Measurements from ENCODE around the gene APH1B.
"Not testable (repeated sequence)": the region's sequence is repeated elsewhere in the genome, so short reads cannot be mapped to it uniquely, and the experiment has no call there.

Gene APH1B

GRCh38 chr15:63305260-63305659 is 27.9 kb downstream of the APH1B start:
- DNase-seq, result no peak

DNA sequence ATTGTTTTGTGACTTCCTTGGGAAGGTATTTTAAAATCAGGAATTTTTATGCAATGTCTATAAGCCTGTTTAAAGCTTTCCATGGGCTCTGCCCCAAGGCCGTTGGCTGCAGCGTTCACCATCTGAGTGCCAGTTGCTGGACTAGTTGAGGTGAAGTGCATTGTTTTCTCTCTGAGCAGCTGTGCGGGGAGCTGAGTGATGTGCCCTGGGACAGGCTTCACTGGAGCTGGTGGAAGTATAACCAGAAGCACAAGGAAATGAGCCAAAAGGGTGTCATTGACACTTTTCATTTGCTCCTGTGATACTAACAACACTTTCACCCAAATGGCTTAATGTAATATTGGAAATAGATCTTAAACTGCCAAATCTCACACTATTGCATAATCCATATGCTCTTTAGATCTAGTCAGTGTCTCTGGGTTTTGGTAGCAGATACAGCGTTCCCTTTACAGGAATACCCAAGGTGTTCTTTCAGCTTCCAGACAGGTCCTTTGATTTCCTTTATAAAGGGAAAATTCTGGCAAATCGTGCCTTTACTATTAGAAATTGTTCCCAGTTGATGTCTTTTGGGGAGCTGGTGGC is 29.2 kb downstream of the APH1B start:
- no peak for DNase-seq

- DNase-seq, result no peak
Measured at GRCh38 chr15:63308491-63308890, 31.1 kb downstream of the APH1B start.

DNA sequence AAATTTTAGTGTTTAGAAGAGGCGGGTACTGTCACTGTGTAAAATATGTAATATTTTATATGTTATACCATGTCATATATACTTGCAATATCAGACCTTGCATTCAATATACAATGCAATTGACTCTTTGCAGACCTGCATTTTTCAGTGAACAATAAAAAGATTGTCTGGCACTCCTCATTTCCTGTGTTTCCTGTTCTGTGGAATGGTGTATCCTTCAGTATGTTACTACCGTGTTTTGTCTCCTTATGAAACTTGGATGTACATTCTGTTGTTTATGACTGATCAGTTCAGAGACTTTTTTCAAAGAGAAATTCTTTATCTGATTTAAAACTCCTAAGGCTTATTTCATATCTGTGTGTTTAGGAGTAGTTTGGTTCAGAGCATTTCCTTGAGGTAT is 31.5 kb downstream of the APH1B start:
- no peak for DNase-seq

GRCh38 chr15:63310646-63311045 is 33.2 kb downstream of the APH1B start:
- no peak for DNase-seq

DNA sequence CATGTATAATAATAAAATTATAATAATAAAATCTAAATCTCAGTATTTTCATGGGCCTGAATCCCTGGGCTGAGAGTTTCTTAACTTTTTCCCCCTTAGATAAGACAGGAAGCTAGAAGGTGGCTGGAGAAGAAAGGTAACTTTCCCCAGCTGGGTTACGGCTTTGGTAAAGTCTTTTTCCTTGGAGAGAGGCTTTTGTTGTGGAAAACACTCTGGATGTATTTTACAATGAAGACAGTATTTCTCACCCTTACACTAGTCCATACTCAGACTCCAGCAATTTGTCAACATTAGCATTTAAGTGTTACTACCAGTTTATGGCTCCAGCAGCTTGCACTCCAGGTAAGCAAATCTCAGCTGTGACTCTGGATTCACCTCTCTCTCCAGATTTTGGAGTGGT is 34.9 kb downstream of the APH1B start:
- no peak for DNase-seq

DNA sequence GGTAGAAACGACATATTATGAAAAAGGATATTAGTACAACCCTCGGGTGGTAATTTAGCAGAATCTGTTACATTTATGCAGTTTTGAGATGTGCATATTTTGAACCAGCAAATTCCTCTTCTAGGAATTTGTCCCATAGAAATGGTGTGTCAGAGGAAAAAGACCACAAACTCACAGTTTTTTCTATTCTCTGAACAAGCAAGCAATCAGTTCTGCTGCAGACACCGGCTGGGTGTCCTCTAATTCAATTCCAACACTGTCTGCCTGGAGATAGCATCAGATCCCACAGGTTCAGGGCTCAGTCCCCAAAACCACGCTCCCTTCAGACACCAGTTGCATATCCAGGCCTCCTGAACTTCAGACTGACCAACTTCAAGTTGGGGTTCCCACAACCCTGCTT is 36.4 kb downstream of the APH1B start:
- no peak for DNase-seq

DNA sequence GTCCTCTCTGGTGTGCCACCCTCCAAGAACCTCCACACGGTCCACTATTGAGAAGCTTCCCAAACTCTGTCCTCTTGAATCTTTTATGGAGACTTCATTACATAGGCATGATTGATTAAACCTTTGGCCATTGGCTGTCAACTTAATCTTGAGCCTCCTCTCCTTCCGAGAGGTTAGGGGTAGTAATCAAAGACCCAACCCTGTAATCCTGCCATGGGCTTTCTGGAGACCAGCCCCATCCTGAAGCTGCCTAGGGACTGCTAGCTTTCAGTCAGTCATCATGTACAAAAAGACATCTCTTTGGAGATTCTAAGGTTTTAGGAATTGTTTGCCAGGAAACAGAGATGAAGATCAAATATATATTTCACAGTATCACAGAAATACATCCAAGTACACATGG is 37.0 kb downstream of the APH1B start:
- DNase-seq, result no peak

DNA sequence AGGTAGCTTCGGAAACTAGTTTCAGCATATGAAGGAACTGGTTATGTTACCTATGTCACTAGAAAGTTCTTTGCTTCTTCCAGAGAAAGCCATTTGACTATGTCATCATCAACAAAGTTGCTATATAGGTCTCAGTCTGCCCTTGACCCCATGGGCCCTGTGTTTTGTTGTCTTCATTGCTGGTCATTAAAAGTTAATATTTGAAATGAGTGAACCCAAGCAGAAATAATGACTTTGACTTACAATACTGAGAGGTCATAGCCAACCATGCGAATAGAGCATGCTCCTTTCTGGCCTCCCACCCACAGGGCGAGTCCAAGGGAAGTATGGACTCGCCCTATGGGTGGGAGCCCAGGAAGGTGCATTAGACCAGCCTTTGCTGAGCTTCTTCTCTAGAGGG is 40.9 kb downstream of the APH1B start:
- no peak for DNase-seq

GRCh38 chr15:63319065-63319464 is 41.7 kb downstream of the APH1B start:
- DNase-seq, result no peak

DNA sequence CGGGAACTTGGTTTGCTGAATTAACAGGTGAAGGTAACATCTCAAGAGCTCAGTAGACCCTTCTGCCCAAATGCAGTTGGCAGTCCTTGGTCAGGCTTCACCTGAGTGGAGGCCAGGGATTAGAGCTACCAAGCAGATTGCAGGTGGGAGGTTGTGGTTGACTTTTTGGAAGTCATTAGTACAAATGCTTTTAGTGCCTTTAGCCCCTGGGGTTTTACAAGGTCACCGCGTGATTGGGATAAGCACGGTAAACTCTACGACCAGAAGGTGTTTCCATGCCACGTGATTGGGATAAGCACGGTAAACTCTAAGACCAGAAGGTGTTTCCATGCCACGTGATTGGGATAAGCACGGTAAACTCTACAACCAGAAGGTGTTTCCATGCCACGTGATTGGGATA is 43.0 kb downstream of the APH1B start:
- not testable (repeated sequence) for DNase-seq

- not testable (repeated sequence) for DNase-seq
Measured at GRCh38 chr15:63320981-63321380, 43.6 kb downstream of the APH1B start.

DNA sequence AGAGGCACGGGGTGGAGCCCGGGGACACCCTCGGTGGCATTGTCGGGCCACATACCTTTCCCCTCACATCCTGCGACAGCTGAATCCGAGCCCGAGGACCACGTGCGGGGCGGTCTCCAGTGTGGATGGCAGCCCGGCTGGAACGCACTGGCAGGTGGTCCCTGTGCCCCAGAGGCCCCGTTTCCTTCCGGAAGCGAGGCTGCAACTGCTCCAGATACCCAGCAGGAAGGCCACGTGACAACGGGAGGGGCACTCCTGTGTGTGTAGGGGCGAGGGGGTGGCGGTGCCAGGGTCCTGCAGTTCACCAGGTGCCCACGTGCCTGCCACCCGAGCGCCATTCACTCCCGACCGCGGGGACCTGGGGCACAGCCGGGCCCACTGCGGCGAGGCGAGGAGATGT is 44.1 kb downstream of the APH1B start:
- no peak for DNase-seq

- no peak for DNase-seq
Measured at GRCh38 chr15:63322541-63322940, 45.1 kb downstream of the APH1B start.

- no peak for DNase-seq
Measured at GRCh38 chr15:63323798-63324563, 46.6 kb downstream of the APH1B start.

- no peak for DNase-seq
Measured at GRCh38 chr15:63324770-63325169, 47.4 kb downstream of the APH1B start.

DNA sequence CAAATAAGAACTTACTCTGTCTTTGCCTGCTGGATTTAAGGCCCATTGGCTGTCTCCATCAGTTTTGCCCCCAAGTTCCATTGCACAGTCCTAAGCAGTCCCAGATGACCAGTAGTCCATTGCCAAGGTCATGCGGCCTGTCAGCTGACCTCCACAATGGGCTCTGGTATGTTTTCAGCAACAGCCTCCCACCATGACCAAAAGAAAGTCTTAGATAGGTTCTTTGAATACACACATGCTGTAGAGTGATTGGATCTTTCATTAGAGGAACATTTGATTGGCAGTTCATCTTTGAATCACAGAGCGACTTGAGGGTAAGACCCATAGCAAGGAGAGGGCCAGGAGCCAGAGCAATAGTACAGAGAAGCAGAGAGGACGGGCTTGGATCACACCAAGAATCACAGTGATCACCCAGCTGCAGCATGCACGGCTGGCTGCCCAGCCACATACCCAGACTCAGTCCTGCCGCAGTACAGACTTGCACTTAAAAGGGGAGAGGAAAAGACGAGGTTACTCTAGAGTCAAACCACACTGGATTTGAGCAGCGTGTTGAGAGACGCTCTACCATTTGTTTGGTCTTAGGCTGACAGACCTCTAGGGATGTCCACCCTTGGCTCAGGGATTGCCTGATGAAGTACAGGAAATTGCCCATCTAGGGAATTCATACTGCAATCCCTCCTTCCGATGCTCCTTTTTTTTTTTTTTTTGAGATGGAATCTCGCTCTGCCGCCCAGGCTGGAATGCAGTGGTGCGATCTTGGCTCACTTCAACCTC is 50.4 kb downstream of the APH1B start:
- no peak for DNase-seq

GRCh38 chr15:63329567-63330350 is 52.4 kb downstream of the APH1B start:
- DNase-seq, result no peak

DNA sequence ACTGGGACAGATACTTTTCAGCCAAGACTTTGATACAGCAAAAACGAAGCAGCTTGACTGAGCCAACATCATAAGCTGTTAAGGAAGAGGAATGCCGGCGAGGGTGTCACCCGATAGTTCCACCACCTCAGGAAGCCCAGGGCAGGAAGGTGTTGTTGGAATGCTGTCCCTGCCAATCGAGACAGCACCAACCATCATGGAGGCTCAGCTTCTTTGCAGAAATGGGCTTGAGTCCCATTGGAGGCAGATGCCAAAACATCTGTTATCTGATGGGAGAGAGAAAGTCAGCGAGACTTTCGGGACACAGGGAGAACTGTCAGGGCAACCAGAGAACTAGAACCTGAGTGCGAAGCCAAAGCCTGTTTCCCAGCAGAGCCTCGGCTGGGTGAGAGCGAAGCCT is 53.5 kb downstream of the APH1B start:
- no peak for DNase-seq

- DNase-seq, result no peak
Measured at GRCh38 chr15:63331456-63331855, 54.1 kb downstream of the APH1B start.

GRCh38 chr15:63332367-63333124 is 55.1 kb downstream of the APH1B start:
- no peak for DNase-seq

- no peak for DNase-seq
Measured at GRCh38 chr15:63334821-63335220, 57.4 kb downstream of the APH1B start.

Measured in activated CD8-positive, alpha-beta memory T cell treated with anti-CD3 and anti-CD28 coated beads, Interleukin-2, amount 50 U/mL, for 48 hours (primary cell).